ENCODE results near the gene ARID1B. TPM values are rescaled to one million over a fixed set of nuclear protein-coding genes. Genes with fewer than 3 reads are reported as not detected.

ARID1B gene
- total and polyA plus RNA-seq, 4 donors: 7.0 to 49.0 (median 24.2) TPM

DNA sequence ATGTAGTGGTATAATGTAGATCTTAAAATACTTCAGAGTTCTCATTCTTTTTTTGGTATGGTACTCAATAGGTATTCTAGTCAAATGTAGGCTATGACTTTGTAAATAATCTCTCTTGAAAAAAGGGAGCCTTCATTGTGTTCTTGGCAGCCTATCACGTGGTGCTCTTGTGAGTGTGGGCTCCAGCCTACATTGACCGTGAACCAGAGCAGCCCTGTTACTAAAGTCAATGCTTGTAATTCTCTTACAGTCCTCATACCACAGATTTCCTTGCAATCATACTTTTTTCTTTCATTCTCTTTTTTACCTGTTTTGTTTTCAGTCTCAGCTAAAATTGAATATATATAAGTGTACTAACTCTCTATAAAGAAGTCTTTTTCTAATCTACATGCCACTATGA is 31.1 kb downstream of the ARID1B start:
- TF ChIP-seq ATF3 (IDR thresholded peaks at IDR 0.05): no peak
- TF ChIP-seq YY1 (IDR thresholded peaks at IDR 0.05): no peak
- no peak for TF ChIP-seq FOXA1 (IDR thresholded peaks at IDR 0.05)
- TF ChIP-seq EGR1 (IDR thresholded peaks at IDR 0.05; ENCODE audit: low read depth in 2 of 2): no peak
- no peak for TF ChIP-seq JUND (IDR thresholded peaks at IDR 0.05)
- TF ChIP-seq, protein P1, sequence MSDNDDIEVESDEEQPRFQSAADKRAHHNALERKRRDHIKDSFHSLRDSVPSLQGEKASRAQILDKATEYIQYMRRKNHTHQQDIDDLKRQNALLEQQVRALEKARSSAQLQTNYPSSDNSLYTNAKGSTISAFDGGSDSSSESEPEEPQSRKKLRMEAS (IDR thresholded peaks at IDR 0.05): no peak
- no peak for TF ChIP-seq RAD21 (IDR thresholded peaks at IDR 0.05)
- TF ChIP-seq HNF4A (conservative IDR thresholded peaks at IDR 0.05): no peak
- no peak for TF ChIP-seq TAF1 (conservative IDR thresholded peaks at IDR 0.05)
- no peak for TF ChIP-seq GABPA (IDR thresholded peaks at IDR 0.05 in 1 of 2, conservative IDR thresholded peaks at IDR 0.05 in 1 of 2)
- no peak for TF ChIP-seq ZBTB33 (IDR thresholded peaks at IDR 0.05)
- TF ChIP-seq CTCF (IDR thresholded peaks at IDR 0.05; ENCODE audit: low read depth, low read length, missing input control): no peak
- no peak for TF ChIP-seq SP1 (IDR thresholded peaks at IDR 0.05)
- TF ChIP-seq, protein P2, sequence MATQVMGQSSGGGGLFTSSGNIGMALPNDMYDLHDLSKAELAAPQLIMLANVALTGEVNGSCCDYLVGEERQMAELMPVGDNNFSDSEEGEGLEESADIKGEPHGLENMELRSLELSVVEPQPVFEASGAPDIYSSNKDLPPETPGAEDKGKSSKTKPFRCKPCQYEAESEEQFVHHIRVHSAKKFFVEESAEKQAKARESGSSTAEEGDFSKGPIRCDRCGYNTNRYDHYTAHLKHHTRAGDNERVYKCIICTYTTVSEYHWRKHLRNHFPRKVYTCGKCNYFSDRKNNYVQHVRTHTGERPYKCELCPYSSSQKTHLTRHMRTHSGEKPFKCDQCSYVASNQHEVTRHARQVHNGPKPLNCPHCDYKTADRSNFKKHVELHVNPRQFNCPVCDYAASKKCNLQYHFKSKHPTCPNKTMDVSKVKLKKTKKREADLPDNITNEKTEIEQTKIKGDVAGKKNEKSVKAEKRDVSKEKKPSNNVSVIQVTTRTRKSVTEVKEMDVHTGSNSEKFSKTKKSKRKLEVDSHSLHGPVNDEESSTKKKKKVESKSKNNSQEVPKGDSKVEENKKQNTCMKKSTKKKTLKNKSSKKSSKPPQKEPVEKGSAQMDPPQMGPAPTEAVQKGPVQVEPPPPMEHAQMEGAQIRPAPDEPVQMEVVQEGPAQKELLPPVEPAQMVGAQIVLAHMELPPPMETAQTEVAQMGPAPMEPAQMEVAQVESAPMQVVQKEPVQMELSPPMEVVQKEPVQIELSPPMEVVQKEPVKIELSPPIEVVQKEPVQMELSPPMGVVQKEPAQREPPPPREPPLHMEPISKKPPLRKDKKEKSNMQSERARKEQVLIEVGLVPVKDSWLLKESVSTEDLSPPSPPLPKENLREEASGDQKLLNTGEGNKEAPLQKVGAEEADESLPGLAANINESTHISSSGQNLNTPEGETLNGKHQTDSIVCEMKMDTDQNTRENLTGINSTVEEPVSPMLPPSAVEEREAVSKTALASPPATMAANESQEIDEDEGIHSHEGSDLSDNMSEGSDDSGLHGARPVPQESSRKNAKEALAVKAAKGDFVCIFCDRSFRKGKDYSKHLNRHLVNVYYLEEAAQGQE (IDR thresholded peaks at IDR 0.05): no peak
- Histone ChIP-seq H3K27ac (ENCODE audit: low read depth in 1 of 2, low read length in 2 of 2) (no peak overlapping the region), H3K4me1 (ENCODE audit: control insufficient read depth in 4 of 4, insufficient read depth in 4 of 4, low read length in 3 of 4) (peaks cover 2 to 19% (median 2%) of the 10 kb centered on the region in 4 donors), H3K9me3 (ENCODE audit: control insufficient read depth in 4 of 4, low read length in 3 of 4) (no peaks in the 10 kb centered on the region), H3K9ac (ENCODE audit: low read depth in 1 of 2, low read length in 2 of 2) (no peak overlapping the region), H3K4me3 (ENCODE audit: low read depth in 1 of 3, low read length in 3 of 3) (no peak overlapping the region), H3K27me3 (ENCODE audit: control insufficient read depth in 4 of 4, insufficient read depth in 4 of 4, low read length in 3 of 4) (no peaks in the 10 kb centered on the region), H3K36me3 (ENCODE audit: control insufficient read depth in 4 of 4, insufficient read depth in 3 of 4, low read depth in 1 of 4, low read length in 3 of 4) (no peaks in the 10 kb centered on the region)
- WGBS: 17% methylated on average over 2 of the region's 2 CpGs
- no peak for DNase-seq (ENCODE audit: low spot score)

DNA sequence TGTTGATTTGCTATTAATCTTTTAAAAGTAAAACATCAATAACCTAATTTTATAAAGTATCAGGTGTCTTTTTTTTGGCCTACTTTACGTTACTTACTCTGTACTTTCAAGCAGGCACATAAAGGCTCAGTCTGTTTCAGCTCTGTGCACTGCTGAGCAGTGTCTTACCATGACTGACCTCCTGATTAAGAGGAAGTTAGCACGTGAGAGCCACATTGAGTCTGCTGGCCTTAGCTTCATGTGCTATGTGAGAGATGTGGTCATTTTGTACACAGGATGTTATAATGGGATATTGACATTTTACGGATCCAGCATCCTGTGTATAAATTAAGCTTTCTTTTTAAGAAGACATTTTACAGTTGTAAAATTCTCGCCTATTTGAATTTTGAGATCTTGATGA is 31.9 kb downstream of the ARID1B start:
- Histone ChIP-seq H3K36me3 (ENCODE audit: control insufficient read depth in 4 of 4, insufficient read depth in 3 of 4, low read depth in 1 of 4, low read length in 3 of 4) (no peaks in the 10 kb centered on the region), H3K27ac (ENCODE audit: low read depth in 1 of 2, low read length in 2 of 2) (no peak overlapping the region), H3K27me3 (ENCODE audit: control insufficient read depth in 4 of 4, insufficient read depth in 4 of 4, low read length in 3 of 4) (no peaks in the 10 kb centered on the region), H3K4me1 (ENCODE audit: control insufficient read depth in 4 of 4, insufficient read depth in 4 of 4, low read length in 3 of 4) (peaks cover 2 to 19% (median 2%) of the 10 kb centered on the region in 4 donors), H3K9me3 (ENCODE audit: control insufficient read depth in 4 of 4, low read length in 3 of 4) (no peaks in the 10 kb centered on the region), H3K4me3 (ENCODE audit: low read depth in 1 of 3, low read length in 3 of 3) (no peak overlapping the region), H3K9ac (ENCODE audit: low read depth in 1 of 2, low read length in 2 of 2) (no peak overlapping the region)
- DNase-seq (ENCODE audit: low spot score): no peak
- no peak for TF ChIP-seq NR2F2 (IDR thresholded peaks at IDR 0.05)
- no peak for TF ChIP-seq JUND (IDR thresholded peaks at IDR 0.05)
- TF ChIP-seq RAD21 (IDR thresholded peaks at IDR 0.05): no peak
- TF ChIP-seq, protein P2 (IDR thresholded peaks at IDR 0.05): no peak
- no peak for TF ChIP-seq FOXA2 (IDR thresholded peaks at IDR 0.05)
- TF ChIP-seq TAF1 (conservative IDR thresholded peaks at IDR 0.05): no peak
- no peak for TF ChIP-seq RXRA (IDR thresholded peaks at IDR 0.05)
- no peak for TF ChIP-seq SP1 (IDR thresholded peaks at IDR 0.05)
- no peak for TF ChIP-seq ZBTB33 (IDR thresholded peaks at IDR 0.05)
- TF ChIP-seq GABPA (IDR thresholded peaks at IDR 0.05 in 1 of 2, conservative IDR thresholded peaks at IDR 0.05 in 1 of 2): no peak
- WGBS: 72% methylated on average over 4 of the region's 4 CpGs

All from liver (tissue), 9 donors.